ENCODE data around the gene GALNT14.

Gene GALNT14

GRCh38 chr2:31013301-31013700 is 124.9 kb downstream of the GALNT14 start:
- H3K4me3 ChIP-seq (ENCODE audit: low read depth in 1 of 2, low read length in 1 of 2), result peak overlapping the region; percentile 25 to 50
- no peaks in the 10 kb centered on the region for H3K27me3 ChIP-seq
- no peaks in the 10 kb centered on the region for H3K9me3 ChIP-seq
- peaks cover 35 to 45% of the 10 kb centered on the region in 2 experiments for H3K4me1 ChIP-seq (ENCODE audit: control insufficient read depth in 1 of 2, insufficient read depth in 1 of 2, low read depth in 1 of 2, low read length in 1 of 2)
- no peaks in the 10 kb centered on the region for H3K36me3 ChIP-seq
- TF ChIP-seq, protein P1, sequence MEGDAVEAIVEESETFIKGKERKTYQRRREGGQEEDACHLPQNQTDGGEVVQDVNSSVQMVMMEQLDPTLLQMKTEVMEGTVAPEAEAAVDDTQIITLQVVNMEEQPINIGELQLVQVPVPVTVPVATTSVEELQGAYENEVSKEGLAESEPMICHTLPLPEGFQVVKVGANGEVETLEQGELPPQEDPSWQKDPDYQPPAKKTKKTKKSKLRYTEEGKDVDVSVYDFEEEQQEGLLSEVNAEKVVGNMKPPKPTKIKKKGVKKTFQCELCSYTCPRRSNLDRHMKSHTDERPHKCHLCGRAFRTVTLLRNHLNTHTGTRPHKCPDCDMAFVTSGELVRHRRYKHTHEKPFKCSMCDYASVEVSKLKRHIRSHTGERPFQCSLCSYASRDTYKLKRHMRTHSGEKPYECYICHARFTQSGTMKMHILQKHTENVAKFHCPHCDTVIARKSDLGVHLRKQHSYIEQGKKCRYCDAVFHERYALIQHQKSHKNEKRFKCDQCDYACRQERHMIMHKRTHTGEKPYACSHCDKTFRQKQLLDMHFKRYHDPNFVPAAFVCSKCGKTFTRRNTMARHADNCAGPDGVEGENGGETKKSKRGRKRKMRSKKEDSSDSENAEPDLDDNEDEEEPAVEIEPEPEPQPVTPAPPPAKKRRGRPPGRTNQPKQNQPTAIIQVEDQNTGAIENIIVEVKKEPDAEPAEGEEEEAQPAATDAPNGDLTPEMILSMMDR (IDR thresholded peaks at IDR 0.05), result no peak
- H3K27ac ChIP-seq, result peak overlapping the region; percentile 73

GRCh38 chr2:31012406-31012805 is 125.8 kb downstream of the GALNT14 start:
- H3K27ac ChIP-seq, result peak overlapping the region; percentile 73
- H3K9me3 ChIP-seq, result no peaks in the 10 kb centered on the region
- no peaks in the 10 kb centered on the region for H3K36me3 ChIP-seq
- TF ChIP-seq, protein P1 (IDR thresholded peaks at IDR 0.05), result no peak
- H3K4me1 ChIP-seq (ENCODE audit: control insufficient read depth in 1 of 2, insufficient read depth in 1 of 2, low read depth in 1 of 2, low read length in 1 of 2), result peaks cover 35 to 45% of the 10 kb centered on the region in 2 experiments
- H3K27me3 ChIP-seq, result no peaks in the 10 kb centered on the region
- peak overlapping the region in 1 of 2 experiments; percentile 50 for H3K4me3 ChIP-seq (ENCODE audit: low read depth in 1 of 2, low read length in 1 of 2)

DNA sequence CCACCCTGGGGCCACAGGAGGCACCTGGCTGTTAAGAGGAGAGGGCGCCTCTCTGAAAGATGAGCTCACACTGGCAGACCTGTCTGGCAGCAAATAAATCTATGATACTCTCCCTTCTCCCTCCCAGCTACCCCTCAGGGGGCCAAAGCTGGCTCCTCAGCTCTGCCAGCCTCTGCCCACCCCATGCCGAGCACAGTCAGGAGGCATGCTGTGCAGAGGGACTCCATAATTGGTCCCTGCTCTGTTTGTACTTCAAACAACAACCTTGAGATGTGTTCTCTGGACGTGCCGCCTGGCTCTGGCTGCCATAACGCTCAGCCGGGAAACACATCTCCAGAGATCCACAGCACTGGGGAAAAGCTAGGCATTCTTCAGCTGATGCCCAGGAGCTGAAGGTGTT is 126.7 kb downstream of the GALNT14 start:
- H3K4me3 ChIP-seq (ENCODE audit: low read depth in 1 of 2, low read length in 1 of 2), result no peak overlapping the region
- H3K36me3 ChIP-seq, result no peaks in the 10 kb centered on the region
- TF ChIP-seq, protein P1 (IDR thresholded peaks at IDR 0.05), result no peak
- no peaks in the 10 kb centered on the region for H3K27me3 ChIP-seq
- peaks cover 35 to 45% of the 10 kb centered on the region in 2 experiments for H3K4me1 ChIP-seq (ENCODE audit: control insufficient read depth in 1 of 2, insufficient read depth in 1 of 2, low read depth in 1 of 2, low read length in 1 of 2)
- H3K27ac ChIP-seq, result peak overlapping the region; percentile 3
- no peaks in the 10 kb centered on the region for H3K9me3 ChIP-seq

DNA sequence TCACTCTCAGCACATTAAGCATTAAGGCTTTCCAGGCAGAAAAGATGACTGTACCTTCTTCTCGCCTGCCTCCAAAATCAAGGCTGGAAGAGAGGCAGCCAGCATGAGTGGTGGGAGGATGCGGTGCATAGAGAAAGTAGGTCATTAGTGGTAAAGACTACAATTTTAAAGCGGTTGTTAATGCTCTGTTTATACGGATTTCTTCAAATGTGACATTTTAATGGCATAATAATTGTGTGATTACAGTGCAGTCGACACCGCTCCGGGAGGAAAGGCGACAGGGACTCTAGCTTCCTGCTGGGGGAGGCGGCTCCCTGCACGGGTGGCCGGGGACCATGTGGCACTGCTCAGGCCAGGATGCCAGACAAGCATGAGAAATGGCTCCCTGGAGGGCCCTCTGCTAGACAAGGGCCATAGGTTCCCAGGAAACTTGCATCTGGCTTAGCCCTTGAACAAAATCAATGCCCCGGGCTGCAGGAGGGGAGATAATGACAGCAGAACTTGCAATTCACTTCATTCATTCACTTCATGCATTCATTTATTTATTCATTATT is 129.6 kb downstream of the GALNT14 start:
- TF ChIP-seq, protein P1 (IDR thresholded peaks at IDR 0.05), result no peak
- H3K27ac ChIP-seq, result no peak overlapping the region
- H3K36me3 ChIP-seq, result no peaks in the 10 kb centered on the region
- no peaks in the 10 kb centered on the region for H3K9me3 ChIP-seq
- H3K27me3 ChIP-seq, result no peaks in the 10 kb centered on the region
- no peak overlapping the region for H3K4me3 ChIP-seq (ENCODE audit: low read depth in 1 of 2, low read length in 1 of 2)
- peaks cover 23 to 40% of the 10 kb centered on the region in 2 experiments for H3K4me1 ChIP-seq (ENCODE audit: control insufficient read depth in 1 of 2, insufficient read depth in 1 of 2, low read depth in 1 of 2, low read length in 1 of 2)

- Histone ChIP-seq H3K4me3 (ENCODE audit: low read depth in 1 of 2, low read length in 1 of 2) (no peak overlapping the region), H3K4me1 (ENCODE audit: control insufficient read depth in 1 of 2, insufficient read depth in 1 of 2, low read depth in 1 of 2, low read length in 1 of 2) (peaks cover 0 to 11% of the 10 kb centered on the region in 2 experiments), H3K36me3 (no peaks in the 10 kb centered on the region), H3K9me3 (no peaks in the 10 kb centered on the region), H3K27ac (no peak overlapping the region), H3K27me3 (no peaks in the 10 kb centered on the region)
- TF ChIP-seq, protein P1 (IDR thresholded peaks at IDR 0.05), result no peak
Observed at GRCh38 chr2:31004257-31004656, 134.0 kb downstream of the GALNT14 start.

Measured in neutrophil (primary cell).